Hypothalamus (tissue), 51 donors: Measurements from ENCODE around the gene SCRT2.
A peak's percentile ranks its signal among the peaks of the same experiment; 100 is the strongest.

ENCODE experiments used
- DNase-seq, 51 donors: peaks; one replicate each; lab custom pipeline; 2025; lab: John Stamatoyannopoulos, UW

SCRT2 gene

DNA sequence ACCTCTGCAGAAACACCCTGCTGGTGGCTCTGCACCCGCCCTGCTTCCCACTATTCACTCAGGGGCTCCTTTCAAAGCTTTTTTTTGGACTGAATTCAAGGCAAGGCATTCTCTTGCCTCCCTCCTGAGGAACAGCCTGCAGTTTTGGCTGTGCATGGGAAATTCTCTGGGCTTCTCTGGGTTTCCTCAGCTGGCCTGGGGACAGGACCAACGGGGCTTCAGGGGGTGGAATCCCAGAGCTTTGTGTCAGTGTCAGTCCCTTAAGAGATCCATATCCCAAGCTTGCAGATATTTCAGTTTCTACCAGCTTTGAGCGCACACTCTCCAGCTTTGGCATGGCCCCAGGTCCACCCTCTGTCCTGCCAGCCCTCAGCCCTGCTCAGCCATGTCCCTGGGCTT is 2.0 kb downstream of the SCRT2 start:
- DNase-seq, result no peak

DNA sequence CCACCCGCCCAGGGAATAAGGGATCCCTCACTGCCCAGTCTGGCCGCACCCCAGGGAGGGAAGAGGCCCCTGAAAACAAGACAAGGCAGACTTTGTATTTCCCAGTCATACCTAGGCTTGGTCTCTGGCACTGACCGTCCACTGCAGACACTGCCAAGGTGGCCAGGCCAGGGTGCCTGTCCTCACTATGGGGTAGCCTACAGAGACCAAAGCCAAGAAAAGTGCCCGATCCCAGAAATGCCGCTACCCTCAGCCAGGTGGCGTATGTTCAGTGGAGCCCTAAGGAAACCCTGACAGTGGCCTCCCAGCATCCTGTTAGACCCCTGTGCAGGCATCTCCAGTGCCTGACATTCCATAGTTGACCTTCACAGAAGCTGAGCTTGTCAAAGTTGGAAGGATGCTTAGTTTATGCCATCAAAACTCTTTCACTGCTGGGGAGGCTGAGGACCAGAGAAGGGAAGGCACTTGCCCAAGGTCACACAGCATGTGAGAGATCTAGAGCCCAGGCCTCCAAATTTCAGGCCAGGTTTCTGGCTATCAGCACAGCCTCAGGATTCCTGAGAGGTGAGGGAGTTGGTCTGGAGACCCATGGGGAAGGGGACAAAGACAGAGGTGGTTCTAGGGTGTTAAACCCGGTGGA is 2.5 kb downstream of the SCRT2 start:
- no peak for DNase-seq

DNA sequence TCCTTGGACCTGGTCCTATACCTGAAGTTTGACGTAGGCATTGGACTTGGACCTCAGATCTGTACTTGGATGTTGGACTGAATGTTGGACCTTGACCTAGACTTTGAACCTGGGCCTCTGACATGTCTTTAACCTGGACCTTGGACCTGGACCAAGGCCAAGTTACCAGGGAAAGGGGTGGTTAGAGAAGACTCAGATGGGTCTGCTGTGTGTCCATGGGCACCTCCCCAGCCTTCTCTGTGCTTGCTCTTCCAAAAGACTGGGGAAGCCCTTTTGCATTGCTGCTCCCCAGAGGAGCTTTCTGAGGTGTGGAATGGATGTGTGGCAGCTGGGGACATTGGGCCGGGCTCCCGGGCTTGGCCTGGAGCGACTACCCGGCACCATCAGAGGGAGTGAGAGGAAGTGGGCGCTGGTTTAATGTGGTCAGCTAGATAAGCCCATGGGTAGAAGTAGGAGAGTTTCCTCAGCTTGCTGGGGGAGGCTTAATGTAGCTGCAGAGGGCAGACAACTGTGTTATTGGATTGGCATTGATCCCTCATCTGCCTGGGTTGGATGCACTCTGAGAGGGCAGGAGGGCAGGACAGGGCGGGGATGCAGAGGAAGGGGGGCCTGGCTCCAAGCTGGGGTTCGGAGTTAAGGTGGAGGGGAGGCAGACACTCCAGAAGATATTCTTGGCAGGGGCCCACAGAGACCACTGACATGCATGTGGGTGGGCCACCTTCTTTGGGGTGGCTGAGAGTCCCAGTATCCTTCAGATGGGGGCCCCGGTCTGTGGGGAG is 4.2 kb downstream of the SCRT2 start:
- DNase-seq, result no peak

- DNase-seq, result peak in 1 of 51 donors; percentile 1
Measured at GRCh38 chr20:669573-669972, 6.0 kb downstream of the SCRT2 start.

GRCh38 chr20:668638-669037 is 7.0 kb downstream of the SCRT2 start:
- DNase-seq, result no peak

DNA sequence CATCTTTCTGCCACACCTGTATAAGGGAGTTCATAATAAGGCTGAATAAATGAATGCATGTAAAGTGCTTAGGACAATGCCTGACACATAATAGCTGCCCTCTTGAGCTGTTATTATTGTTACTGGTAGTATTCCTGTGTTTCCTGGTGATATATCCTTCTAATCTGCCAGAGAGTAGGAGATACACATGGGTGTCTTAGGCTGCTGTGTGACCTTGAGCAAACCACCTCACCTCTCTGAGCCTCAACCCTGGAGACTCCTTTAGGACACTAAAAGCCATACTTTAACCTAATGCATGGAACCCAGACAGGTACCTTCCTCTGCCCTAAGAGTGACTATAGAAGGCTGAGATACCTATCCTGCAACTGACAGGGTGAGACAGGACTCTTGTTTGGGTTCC is 7.6 kb downstream of the SCRT2 start:
- no peak for DNase-seq

DNA sequence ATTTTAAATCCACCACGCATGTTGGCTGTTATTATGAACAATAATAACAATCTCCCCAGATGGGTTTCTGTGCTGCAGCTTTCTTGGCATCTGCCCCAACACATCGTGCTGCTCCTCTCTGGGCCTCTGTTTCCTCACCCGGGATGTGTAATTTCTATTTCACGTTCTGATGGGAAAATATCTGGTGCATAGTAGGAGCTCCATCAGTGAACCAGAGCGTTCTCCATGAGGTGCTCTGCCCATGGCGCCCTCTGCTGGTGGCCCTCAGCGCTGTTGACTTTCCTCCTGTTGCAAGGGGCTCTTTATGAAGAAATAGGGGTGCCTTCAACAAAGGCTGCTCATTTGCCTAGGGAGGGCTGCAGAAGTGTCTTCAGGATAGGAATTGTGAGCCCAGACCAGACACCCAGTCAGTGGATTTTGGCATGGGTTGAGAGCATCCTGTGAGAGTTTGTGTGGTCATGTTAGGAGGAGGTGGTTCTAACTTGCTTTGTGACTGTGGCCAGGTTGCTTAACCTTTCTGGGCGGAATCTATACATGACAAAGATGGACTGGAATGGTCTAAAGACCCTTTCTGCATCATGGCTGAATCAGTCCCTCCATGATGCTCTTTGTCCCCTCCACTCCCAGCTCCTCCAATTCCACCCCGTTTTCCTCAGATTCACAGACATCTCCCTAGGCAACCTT is 8.1 kb downstream of the SCRT2 start:
- DNase-seq, result peak in 19 of 51 donors; percentile 3 to 59 (median 21)

DNA sequence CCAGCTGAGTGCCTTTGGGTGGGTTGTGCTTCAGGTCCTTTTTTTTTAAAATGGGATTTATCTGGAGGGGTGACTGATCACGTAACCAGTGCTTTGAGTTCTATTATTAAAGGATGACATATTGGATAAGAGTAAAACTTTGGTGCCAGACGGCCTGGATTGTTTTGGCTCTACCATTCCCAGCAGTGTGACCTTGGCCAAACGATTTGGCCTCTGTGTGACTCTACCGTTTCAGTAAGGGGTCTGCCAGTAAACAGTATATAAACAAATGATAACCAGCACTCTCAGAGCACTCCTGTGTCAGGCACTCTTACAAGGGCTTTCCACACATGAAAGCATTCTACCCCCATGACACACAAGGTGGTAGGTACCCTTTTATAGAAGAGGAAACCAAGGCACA is 8.7 kb downstream of the SCRT2 start:
- DNase-seq, result no peak

DNA sequence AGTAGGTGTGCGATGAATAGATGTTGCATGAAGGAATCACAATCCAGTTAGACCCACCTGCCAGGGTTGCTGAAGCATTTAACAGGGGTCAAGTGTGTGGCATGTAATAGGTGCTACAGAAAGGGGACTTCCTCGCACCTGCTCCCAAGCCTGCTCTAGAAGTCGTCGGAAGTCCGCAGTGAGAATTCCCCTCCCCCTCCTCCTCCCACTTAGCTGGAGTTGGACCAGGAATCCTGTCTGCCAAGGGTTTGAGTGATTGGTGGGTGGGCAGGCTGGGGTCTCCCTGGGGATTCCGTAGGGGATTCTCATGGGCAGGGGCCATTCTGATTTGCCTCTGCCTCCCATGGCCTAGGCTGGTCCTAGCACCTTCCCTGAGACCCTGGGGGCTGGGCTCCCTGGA is 10.3 kb downstream of the SCRT2 start:
- DNase-seq, result no peak

DNA sequence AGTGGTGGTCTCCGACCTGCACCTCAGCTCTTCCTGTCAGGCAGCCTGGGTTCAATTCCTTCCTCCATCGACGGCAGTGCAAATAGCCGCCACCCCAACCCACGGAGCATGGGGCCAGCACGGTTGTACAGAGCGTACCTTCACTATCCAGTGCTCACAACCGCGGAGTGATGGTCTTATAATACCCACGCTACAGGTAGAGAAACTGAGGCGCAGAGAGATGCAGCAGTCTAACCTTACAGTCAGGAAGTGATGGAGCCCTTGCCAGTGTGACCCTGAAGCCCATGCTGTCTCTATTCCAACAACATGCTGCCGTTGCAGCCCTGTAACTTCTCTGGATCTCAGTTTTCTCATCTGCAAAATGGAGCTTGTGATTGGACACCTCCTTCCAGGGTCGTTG is 11.0 kb downstream of the SCRT2 start:
- DNase-seq, result no peak

DNA sequence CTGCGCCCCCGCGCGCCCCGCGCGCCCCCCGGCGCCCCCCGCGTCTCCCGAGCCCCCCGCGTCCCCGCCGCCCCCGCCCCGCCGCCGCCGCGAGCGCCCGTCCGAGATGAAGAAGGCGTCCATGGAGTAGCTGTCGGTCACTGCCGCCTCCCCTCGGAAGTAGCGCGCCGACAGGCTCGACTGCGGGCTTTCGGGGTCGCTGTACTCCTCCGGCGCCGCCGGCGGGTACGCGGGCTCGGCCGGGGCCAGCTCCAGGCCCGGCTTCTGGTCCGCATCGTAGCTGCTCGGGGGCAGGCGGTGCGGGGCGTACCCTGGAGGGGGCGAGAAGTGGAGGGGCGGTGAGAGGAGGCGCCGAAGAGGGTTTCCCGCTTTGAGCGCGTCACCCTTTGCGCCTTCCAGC is 11.5 kb downstream of the SCRT2 start:
- no peak for DNase-seq

- no peak for DNase-seq
Measured at GRCh38 chr20:663315-664090, 12.1 kb downstream of the SCRT2 start.

- no peak for DNase-seq
Measured at GRCh38 chr20:662277-663192, 13.1 kb downstream of the SCRT2 start.

DNA sequence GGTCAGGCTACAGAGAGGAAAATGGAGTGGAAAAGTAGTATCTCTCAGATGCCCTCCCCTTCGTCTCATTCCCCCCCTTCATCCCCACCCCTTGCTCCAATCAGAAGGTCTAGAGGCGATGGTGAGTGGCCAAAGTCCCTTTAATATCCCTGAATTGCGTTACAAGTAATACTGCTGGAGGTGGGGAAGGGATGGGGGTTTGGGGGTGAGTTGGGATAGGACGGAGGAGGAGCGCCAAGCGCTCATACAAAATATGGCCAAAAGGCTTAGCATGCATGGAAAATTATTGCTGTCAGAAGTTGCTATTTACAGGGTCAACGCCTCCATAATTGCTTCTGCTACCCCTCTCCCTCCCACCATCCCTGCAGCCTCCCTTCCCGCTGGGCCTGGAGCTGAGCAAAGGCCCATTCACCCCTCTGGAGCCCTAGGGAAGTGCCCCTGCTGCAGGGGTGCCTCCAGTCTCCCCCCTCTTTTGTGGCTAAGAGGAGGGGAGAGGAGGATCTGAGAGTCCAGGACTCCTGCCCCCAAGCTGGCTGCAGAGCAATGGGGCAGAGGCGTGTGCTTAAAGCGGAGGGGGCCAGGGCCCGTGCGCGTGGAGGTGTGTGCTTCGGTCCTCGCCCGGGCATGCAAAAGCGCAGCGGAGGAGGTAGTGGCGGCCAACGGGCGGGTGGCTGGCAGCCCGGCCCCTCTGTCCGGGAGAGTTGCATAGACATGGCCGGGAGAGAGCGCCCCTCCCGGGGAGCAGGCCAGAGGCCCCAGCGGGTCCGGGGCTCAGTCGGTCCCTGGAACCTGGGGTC is 13.9 kb downstream of the SCRT2 start:
- no peak for DNase-seq

DNA sequence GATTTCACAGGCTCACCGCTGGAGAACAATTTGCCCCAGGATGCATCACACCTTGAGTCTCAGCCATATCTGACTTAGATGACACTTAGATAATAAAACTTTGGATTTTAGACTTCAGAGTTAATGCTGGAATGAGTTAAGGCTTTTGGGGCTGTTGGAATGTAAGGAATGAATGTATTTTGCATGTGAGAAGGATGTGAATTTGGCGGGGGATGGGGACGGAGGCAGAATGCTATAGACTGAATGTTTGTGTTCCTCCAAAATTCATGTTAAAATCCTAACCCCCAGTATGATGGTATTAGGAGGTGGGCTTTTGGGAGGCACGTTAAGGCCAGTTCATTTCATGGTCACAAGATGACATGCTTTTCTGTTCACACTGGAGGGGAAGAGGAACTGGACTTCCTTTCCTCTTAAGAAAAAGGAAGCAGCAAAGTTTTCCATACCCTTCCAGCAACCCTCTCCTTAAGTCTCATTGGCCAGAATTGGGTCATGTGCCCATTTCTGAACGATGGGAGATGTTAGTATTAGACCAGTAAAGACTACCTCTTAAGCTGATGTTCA is 16.8 kb downstream of the SCRT2 start:
- no peak for DNase-seq

DNA sequence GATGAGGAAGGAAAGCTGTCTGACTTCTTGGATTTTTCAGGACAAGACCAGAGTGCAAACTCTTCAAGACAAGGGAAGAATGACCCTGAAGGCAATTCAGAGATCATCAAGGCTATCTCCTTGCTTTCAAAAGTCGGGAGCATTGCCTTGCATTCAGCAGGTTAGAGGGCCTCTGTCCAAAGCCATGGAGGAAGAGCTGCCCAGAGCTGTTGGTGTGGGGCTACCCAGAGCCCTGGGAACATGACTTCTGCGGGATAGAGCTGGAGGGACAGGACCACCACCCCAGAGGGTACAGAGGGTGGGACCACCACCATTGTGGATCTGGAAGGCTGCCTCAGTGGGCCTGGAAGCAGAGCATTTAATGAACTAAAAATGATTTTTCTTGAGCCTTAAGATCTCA is 17.4 kb downstream of the SCRT2 start:
- DNase-seq, result no peak

GRCh38 chr20:655726-656624 is 19.6 kb downstream of the SCRT2 start:
- DNase-seq, result no peak

GRCh38 chr20:654417-654750 is 21.2 kb downstream of the SCRT2 start:
- DNase-seq, result no peak
